ENCODE measurements around the gene RND3.

Gene RND3

DNA sequence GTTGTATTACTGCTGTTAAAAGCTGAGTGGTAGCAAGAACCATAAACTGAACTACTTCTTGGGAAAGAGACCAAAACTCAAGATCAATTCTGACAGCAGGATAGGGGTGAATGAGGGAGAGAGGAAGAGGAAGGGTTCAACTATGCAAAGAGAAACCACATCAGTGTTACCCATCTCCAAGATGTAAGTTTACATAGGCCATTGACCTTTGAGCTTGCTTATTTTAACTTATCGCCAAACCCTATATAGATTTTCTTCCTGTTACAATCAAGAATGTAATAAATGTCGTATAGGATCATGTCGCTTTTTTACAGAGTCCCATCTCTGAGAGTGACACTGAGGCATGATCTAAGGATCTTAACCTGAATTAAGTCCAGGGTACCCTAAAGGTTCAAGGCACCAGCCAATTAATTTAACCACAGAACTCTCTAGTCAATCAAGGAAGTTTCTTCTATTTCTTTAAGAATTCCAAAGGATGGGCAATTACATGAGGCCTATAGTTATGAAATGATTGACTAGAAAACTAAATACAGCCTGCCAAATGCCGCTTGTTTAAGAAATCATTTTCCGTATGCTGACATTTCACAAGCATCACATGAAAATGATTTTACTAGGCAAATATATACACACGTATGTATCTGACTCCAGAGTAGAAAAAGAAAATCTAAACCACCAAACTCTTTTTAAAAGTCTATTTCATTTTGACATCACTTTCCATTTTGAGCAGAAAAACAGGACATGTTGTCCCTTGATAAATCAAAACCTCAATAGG lies 11.8 kb downstream of the RND3 start:
- FAIRE-seq: no peak

DNA sequence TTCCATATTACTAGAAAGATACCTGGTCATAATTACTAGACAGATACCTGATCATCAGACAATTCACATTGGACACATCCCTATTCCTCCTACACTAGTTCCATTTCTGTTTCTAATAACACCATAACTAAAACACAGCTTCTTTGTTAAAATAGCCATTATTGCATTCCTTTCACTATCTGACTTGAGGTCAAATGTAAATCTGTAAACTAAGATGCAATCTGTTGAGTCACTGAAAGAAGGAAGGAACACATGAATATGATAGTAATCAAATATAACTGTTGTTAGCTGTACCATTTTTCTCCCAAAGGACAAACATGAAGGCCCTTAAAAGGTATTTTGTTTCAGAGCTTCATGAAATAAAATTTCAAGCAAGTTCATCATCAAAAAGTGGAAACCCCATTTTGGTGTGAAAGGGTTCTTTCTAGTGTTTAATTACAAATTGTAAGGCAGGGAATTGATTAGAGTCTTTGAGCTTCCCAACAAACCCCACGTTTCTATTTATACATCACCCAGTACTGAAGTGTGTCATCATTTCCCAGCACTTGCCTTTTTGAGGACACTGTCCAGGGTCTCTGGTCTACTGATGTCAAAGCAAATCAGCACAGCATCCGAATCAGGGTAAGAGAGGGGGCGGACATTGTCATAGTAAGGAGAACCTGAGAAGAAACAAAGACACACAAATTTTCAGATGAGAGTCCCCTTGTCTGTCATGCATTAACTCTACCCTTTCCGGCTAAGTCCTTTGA lies 13.0 kb downstream of the RND3 start:
- no peak for FAIRE-seq

DNA sequence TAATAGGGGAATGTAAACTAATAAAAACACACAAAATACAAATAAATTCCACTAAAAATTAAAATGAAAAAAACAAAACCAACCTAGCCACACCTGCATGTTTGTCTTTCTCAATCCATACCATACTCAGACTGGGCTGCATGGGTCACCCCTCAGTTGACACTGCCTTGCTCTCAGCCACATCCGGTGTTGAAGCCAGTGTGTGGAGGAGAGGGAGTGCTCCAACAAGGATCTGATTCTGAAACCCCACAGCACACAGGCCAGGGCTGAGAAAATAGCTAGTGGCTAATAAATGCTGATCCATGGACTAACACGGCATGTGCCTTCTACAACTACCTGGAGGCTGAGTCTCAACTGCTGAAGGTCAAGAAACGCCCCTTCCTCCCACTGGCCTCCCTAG lies 13.7 kb downstream of the RND3 start:
- FAIRE-seq: no peak

DNA sequence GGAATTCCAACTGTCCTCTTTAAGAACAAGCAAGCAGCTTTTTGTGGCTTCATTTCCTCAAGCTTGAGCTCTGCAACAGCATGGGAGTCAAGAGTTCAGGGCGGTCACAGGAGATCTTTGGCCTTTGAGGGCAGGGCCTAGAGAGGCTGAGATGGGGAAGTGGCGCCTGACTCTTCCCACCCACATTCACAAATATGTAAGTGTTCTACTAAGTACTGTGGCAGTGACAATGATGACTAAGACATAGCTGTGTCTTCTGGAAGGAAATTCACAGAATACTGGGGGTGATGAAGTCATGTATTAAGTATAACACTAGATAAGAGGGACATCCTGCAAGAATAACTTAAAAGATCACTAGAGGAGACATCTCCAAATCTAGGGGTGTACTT lies 15.0 kb downstream of the RND3 start:
- FAIRE-seq: no peak

DNA sequence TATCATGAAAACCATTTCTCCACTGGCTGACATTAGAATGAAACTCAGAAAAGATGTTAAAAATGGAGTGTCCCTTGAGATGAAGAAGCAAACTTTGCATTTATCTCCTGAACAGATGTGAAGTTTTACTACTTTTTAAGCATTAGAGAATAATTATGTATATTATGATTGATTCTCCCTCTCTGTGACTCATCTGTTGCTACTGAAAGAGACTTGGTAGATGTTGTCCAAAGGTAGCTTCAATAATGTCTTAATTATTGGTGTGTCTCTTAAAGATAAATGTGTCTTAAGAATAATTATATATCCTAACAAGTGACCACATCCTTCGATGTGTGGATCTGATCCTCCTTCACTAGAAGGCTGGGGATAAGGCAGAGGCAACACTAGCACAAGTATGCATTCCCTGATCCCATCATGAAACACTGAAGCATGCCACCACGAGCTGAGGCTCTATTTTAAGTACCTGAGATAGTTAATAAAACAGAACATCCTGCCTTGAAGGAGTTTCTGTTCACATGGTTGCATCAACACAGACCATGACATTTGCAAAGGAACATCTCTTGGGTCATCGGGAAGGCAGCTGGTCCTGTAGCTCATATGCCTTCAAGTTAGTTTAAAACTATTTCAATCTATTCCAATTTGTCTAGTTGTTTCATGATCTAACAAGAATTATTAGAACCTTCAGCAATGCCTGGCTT lies 15.5 kb downstream of the RND3 start:
- FAIRE-seq: no peak

DNA sequence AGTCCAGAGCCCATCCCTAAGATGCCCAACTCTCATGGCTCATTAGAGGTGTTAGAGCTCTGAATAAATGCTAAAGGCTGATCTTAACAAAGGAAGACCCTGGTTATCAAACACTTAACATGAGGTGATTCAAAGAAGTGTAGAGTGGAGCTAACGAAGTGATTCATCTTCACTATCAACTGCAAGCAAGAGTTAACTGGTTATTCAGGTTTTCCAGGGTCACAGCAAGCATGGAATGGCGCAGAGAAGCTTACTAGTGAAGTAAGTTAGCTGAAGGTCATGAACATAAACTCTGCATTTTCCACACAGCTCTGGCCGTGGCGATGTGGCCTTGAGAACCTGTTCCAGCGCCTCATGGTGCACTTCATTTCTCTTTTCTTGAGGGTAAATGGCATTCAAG lies 17.0 kb downstream of the RND3 start:
- FAIRE-seq: no peak

DNA sequence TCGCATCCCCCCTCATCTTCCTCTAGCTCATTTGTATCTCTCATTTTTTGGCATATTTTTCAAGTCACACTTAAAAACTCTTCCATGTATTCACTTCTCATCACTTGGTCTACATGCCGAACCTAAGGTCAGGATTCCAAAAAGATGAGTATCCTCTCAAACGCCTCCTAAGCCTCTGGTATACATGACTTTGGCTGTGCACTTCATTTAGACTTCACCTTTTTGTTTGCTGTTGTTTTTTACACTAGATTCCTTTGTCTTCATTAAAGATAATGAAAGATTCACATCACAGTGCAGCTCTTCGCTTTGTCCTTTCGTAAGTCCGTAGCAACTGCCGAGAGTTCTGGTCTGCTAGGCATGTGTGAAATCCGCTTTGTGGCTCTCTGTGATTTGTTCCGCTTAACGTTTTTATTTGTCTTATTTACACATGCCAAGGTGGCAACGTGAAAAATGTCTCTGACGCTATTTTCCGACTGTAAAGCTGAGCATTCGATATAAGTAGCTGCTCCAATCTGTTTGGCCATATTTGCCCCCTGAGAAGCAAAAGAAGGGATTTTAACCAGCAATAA lies 17.7 kb downstream of the RND3 start:
- no peak for FAIRE-seq

DNA sequence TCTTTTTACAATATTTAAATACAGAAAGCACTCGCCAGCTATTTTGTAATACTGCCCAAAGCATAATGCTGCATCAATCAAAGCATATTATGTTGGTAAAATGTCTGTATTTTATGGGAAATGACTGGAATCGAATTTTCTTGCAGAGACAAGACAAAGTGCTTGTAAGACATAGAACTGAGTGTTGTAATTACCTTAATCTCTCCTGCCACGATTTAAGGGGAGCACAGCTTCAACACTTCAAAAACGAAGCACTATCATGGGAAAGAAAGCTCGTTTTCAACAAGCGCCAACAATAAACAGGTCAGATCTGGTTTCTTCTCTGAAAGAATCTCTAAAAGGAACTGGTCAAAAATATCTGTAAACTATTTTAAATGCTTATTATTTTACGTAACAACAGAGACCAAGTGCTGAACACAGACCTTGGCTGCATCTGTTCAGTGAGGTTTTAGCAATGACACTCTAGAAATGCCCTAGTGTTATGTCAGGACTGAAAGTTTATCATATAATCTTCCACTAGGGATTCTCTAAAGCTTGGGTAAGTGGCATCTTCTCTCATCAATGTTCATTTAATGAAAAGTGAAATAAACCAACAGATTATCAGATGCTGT lies 19.0 kb downstream of the RND3 start:
- no peak for FAIRE-seq

DNA sequence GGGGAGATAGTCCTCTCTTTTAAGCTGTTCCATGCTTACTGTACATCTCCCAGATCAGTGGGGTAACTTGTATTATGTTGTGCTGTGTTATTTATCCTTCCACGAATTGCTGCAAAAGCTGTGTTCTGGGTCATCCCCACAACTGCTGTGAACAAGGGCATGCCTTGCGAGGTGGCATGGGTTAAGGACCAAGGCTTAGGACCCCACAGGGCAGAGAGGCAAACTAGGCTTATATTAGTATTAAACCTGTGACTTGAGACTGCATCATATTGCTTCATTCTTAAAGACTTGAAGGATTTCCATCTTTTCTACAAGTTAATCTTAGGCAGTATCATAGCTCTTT lies 19.9 kb downstream of the RND3 start:
- FAIRE-seq: no peak

DNA sequence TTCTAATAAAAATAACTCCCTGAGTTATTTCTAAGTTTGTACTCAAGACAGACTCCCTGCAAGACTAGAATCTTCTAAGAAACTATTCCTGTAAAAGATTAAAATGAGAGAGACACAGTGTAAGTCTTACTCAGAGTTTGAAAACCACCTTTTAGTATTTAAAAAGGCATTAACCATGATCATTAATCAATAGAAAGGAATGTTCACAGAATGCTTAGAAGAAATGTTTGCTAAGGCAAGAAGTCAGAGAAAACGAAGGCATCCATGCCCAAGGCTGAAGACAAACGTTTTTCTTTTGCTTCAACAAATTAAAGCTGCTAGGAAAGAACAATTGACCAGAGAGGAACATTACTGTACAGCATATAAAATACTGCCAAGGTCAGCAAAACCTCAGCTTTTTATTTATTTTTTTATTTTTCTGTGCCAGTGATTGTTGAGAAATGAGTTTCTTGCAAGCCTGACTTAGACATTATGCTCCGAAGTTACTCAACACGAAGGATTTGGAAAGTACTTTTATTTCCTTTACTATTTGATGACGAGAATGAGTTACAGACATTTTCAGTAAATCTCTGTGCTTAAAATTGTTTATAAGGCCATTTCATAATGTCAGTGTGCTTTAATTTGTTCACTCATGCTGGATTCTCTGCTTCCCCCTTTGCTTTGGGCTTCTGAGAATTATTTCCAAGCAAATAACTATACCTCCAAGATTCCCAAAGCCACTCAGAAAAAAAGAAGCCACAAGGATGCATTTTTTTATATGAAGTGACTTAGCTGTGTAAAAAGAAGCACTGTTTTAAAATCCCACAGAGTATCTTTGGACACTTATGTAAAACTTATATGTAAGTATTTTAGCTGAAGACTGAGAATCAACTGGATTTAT lies 20.5 kb downstream of the RND3 start:
- FAIRE-seq: no peak

DNA sequence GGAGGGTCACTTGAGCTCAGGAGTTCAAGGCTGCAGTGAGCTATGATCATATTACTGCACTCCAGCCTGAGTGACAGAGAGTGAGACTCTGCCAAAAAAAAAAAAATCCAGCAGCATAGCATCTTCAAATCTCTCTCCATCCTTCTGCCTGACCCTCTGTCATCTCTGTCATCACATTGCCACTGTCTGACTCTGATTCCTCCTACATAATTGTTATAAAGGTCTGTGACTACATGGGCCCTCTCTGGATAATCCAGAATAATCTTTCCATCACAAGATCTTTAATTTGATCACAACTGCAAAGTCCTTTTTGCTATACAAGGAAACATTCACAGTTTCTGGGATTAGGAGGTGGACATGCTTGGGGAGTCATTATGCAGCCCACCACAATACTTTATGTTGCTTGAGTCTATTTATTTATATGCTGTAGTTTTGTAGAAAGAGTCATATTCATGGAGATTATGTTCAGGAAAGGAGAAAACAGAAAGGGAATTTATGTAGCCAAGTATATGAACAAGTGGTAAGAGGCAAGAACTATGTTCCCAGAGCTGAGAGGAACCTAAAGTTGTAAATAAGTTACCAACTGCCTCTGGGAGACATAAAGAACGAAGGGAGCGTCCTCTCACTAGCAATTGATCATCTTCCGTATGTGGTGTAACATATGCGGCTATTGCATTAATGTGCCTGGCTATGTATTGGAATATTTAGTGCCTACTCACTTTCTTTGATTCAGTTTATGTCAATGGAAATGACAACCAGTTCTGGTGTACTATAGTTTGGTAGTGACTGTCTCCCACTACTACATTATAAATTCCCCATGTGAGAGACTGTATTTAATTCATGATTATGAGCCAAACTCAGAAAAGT lies 21.5 kb downstream of the RND3 start:
- FAIRE-seq: no peak

DNA sequence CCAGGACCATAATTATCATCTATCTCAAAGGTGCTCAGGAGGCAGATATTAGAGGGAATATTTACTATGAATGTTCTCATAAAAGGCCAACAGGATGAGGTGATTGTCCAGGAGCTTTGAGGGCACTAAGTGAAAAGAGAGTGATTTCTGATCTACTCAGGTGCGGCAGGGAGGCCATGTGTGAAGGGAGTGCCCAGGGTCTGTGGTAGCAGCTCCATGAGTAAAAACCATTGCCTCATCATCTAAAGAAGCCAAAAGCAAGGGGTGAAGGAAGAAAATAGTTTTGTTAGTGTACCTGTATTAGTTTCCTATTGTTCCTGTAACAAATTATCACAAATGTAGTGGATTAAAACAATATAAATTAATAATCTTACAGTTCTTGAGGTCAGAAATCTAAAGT lies 22.5 kb downstream of the RND3 start:
- FAIRE-seq: no peak

DNA sequence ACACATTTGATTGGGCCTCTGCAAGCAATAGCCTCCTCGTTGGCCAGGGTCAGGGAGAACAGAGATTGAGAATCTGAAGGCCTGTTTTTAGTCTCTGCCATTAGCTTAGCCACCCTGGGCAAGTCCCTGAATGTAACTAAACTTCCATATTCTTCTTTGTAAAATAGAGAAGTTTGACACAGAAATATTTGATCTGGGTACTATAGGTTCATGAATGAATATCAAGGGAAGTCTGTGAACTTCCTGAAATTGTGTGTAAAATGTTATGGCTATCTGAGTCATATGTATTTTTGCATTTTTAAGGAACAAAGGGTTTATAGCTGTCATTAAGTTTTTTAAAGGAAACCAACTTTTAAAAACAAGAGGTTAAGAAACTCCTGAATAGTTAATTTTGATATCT lies 23.2 kb downstream of the RND3 start:
- FAIRE-seq: no peak

DNA sequence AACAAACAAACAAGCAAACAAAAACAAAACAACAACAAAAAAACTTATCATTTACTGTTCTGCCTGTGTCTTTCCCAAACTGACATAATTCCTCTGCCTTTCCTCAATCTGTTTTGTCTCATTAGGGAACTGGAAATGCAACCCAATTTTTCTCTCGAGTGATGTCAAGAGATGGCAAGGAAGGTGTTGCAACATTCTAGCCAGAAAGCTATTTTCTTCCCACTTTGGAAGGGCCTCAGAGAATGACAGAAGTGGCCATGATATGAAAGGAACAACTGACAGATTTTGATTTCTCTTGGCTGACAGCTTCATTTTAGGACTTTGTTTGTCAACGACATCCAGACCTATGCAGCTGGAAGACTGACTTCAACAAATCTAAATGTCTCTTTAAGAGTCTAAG lies 24.7 kb downstream of the RND3 start:
- FAIRE-seq: no peak

DNA sequence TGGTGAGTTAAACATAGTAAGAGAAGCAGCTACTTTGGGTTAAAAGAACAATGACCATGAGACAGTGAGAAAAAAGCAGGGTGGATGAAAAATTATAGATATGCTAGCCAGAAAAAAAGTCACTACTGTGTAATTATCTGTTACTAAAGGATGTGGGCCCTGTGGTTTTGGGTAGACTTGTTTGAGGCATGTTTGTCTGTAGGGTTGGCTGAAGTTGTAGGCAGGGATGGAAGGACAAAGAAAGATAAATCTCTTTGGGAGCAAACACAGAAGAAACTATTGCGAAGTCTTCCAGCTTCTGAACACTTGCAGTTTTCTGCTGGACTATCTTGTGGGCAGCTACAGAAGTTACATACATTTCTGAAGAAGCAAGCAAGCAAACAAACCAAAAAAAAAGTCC lies 28.2 kb downstream of the RND3 start:
- no peak for FAIRE-seq

DNA sequence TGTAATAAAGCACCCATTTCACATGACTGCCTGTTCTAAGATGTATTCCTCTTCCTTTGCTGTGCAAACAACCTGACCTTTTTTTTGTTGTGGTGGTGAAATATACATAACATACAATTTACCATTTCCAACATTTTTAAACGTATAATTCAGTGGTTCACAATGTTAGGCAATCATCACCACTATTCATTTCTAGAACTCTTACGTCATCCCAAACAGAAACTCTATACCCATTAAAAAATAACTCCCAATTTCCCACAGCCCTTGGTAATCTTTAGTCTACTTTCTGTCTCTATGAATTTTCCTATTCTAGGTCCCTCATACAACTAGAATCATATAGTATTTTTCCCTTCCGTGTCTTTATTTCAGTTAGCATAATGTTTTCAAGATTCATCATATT lies 36.7 kb downstream of the RND3 start:
- no peak for FAIRE-seq

DNA sequence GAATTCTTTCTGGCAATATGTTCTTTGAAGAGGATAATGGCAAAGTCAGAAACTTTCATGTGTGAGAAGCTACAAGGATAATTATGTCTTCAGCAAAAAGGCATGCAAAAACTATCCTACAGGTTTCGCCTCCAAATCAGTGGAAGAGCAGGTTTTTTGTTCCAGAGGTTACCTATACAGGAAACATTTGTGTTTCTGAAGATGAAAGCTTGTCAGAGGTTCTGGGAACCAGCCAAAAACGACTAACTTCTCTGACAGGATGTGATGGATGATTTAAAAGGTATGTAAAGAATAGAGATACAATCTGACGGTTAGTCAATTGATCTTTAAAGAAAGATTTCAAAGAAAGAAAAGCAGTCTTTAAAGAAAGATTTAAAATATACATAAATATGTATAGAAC lies 37.6 kb downstream of the RND3 start:
- FAIRE-seq: no peak

DNA sequence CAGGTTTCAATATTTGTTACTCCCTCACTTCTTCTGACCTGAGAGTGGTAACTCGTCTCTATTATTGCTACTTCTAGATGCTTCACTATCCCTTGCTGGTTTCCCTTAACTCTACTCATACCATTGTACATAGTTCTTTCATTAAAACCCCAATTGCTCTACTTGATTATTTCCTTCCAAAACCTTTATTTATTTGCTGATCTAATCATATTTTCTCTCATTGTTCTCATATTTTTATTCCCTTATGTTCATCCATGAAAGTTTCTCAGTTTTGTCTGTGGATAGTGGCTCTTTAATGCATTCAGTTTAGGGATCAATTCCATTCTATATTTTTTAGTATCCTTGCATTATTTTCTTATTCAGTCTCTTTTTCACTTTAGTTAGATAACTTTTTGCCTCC lies 42.1 kb downstream of the RND3 start:
- no peak for FAIRE-seq

DNA sequence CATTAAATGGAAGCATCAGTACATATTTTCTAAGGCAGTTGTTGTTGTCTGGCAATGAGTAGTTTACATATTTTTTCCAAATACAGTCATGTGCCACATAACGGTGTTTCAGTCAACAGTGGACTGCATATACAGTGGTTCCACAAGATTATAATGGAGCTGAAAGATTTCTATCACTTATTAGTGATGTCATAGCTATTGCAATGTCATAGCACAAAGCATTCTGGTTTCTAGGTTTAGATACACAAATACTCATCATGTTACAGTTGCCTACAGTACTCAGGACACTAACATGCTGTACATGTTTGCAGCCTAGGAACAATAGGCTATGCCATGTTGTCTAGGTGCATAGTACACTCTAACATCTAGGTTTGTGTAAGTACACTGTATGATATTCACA lies 45.0 kb downstream of the RND3 start:
- no peak for FAIRE-seq

DNA sequence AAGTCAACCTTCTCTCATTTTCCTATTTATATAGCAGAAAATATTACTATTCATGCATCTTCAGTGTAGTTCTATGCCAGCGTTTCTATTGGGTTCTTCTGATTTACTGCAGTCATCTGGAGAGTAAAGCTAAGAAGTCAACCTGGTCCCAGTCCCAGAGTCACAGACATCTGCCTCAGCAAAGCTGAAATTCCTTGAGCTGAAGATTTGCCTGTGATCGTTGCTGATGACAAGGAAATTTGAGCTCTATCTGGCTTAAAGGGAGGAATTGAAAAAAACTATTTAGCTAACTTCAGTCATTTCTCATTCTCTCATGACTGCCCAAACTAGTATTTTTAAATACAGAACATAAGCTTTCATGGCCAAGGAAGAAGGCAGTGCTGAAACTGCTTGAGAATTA lies 45.7 kb downstream of the RND3 start:
- no peak for FAIRE-seq

DNA sequence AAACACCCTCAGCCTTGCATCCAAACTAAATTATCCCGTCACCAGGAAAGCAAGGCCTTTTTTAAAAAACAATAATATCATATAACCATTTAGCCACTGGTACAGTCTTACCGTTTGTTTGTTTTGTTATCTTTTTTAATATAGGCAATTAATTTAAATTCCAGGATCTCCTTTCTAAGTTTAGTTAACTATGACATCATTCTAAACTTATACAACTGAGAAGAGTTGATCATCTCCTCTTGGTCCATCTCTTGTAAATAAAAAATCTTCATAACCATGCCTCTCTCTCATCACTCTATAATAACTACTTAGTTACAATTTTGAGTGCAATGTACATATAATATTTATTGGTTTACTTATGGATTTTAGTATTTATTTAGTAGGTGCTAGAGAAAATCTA lies 46.2 kb downstream of the RND3 start:
- no peak for FAIRE-seq

All from TTC549 (cell line).